Endothelial cell of umbilical vein (primary cell): ENCODE measurements around the gene SKA1. TPM values are rescaled to one million over a fixed set of nuclear protein-coding genes. Genes with fewer than 3 reads are reported as not detected.
"Not testable (repeated sequence)": the region's sequence is repeated elsewhere in the genome, so short reads cannot be mapped to it uniquely, and the experiment has no call there.

Experiments used
- BruUV-seq: library from RNA; stranded (reverse); fragments of 400-500 nt; replicated peaks from 2 replicates; lab custom pipeline; 2021; lab: Mats Ljungman, UMichigan
- CTCF ChIA-PET: fragments of 300-600, 350-600 bp; sonication (Branson Sonifier 250); formaldehyde crosslinking; loops from one replicate; lab custom pipeline; 2021; ENCODE audit warnings: antibody characterized with exemption, inconsistent platforms; lab: Charles Lee
- POLR2A ChIA-PET: fragments of 300-600, 350-600 bp; sonication (Branson Sonifier 250); formaldehyde crosslinking; loops from one replicate; lab custom pipeline; 2021; ENCODE audit warnings: antibody characterized with exemption, inconsistent platforms; lab: Charles Lee
- DNase-seq: peaks from one replicate; pipeline ENCODE4 v3.0.0-alpha.2; 2011; ENCODE audit warnings: low read depth, low spot score
- FAIRE-seq: peaks from 2 replicates; lab custom pipeline; 2011; peaks lifted over from hg19 to GRCh38; lab: Jason Lieb, UNC
- H2AFZ ChIP-seq: 2 replicates; pipeline ENCODE4 v1.6.0; 2012; ENCODE audit warnings: low read depth, low read length, control low read depth, inconsistent platforms
- H3K27ac ChIP-seq: 2 replicates; pipeline ENCODE4 v1.5.1; 2011; ENCODE audit warnings: low read depth, mild to moderate bottlenecking, control low read depth, low read length, moderate library complexity; ENCODE audit not compliant: insufficient read depth
- H3K27me3 ChIP-seq, 2 experiments: 2 replicates each; pipeline versions ENCODE4 v1.6.0 to v1.6.1; 2011; ENCODE audit warnings: low read length in 2 of 2, mixed read lengths in 1 of 2; ENCODE audit not compliant: control insufficient read depth in 2 of 2, insufficient read depth in 2 of 2
- H3K36me3 ChIP-seq, 2 experiments: 2 replicates in 1 of 2; 3 replicates in 1 of 2; pipeline ENCODE4 v1.5.1; 2011; ENCODE audit warnings: low read length in 2 of 2, mild to moderate bottlenecking in 1 of 2, moderate library complexity in 1 of 2; ENCODE audit not compliant: control insufficient read depth in 2 of 2, insufficient read depth in 2 of 2; ENCODE audit errors: extremely low read depth in 1 of 2
- H3K4me1 ChIP-seq: 3 replicates; pipeline ENCODE4 v1.5.1; 2011; ENCODE audit warnings: mild to moderate bottlenecking, low read length; ENCODE audit not compliant: control insufficient read depth, insufficient read depth; ENCODE audit errors: extremely low read depth
- H3K4me2 ChIP-seq: 2 replicates; pipeline ENCODE4 v1.6.1; 2011; ENCODE audit warnings: low read length, control low read depth, mixed read lengths; ENCODE audit not compliant: insufficient read depth
- H3K4me3 ChIP-seq, 3 experiments: fragments of 200-600 bp in 1 of 3; sonication (generic), shearing (Covaris generic) in 1 of 3; replicated peaks in 1 of 3; 2 replicates each; pipeline ENCODE4 v1.5.1; 2011 to 2016; ENCODE audit warnings: control low read depth in 3 of 3, low read length in 3 of 3, mild to moderate bottlenecking in 2 of 3, inconsistent platforms in 1 of 3, low read depth in 1 of 3, moderate library complexity in 1 of 3; ENCODE audit not compliant: insufficient read depth in 1 of 3
- H3K79me2 ChIP-seq: 2 replicates; pipeline ENCODE4 v1.6.0; 2012; ENCODE audit warnings: low read length, inconsistent platforms; ENCODE audit not compliant: control insufficient read depth, insufficient read depth
- H3K9ac ChIP-seq: replicated peaks from 2 replicates; pipeline ENCODE3; 2011; ENCODE audit warnings: low read length, control low read depth; ENCODE audit not compliant: insufficient read depth; ENCODE audit errors: extremely low read depth
- H3K9me1 ChIP-seq: replicated peaks from 3 replicates; pipeline ENCODE4 v1.6.0; 2011; ENCODE audit warnings: mild to moderate bottlenecking, low read length; ENCODE audit not compliant: control insufficient read depth, insufficient read depth; ENCODE audit errors: extremely low read depth
- H3K9me3 ChIP-seq: replicated peaks from 2 replicates; pipeline ENCODE4 v1.5.1; 2012; ENCODE audit warnings: low read length, inconsistent platforms; ENCODE audit not compliant: control insufficient read depth, insufficient read depth
- H4K20me1 ChIP-seq: replicated peaks from 2 replicates; pipeline ENCODE3; 2011; ENCODE audit warnings: mild to moderate bottlenecking, low read length; ENCODE audit not compliant: control insufficient read depth, insufficient read depth; ENCODE audit errors: extremely low read depth
- CTCF ChIP-seq, 2 donors: IDR thresholded peaks; 1 replicate in 1 of 2; 2 replicates in 1 of 2; pipeline ENCODE4 v1.5.1; 2011; ENCODE audit warnings: low read length in 2 of 2, mild to moderate bottlenecking in 2 of 2, moderate library complexity in 2 of 2, control low read depth in 1 of 2, inconsistent platforms in 1 of 2, low read depth in 1 of 2; ENCODE audit not compliant: insufficient read depth in 1 of 2; ENCODE audit errors: extremely low read depth in 1 of 2
- FOS ChIP-seq: IDR thresholded peaks from 2 replicates; pipeline ENCODE4 v1.6.1; 2011; ENCODE audit warnings: mild to moderate bottlenecking, low read length, moderate library complexity, borderline replicate concordance; ENCODE audit not compliant: insufficient read depth
- MAX ChIP-seq: IDR thresholded peaks from 2 replicates; pipeline ENCODE4 v1.6.1; 2011; ENCODE audit not compliant: insufficient read depth, insufficient read length
- MYC ChIP-seq: IDR thresholded peaks from one replicate; pipeline ENCODE4 v1.6.1; 2011; ENCODE audit warnings: mild to moderate bottlenecking, low read depth, low read length
- dilution Hi-C: fragments of 300-500 bp; cut with MboI; formaldehyde crosslinking; loops from one replicate; pipeline ENCODE4 v1.15.0; 2019; ENCODE audit warnings: low sequenced_read_pairs; ENCODE audit not compliant: extremely low pct_ligation_motif_present
- intact Hi-C: fragments of 100-400 bp; cut with micrococcal nuclease; formaldehyde crosslinking; loops from one replicate; pipeline ENCODE4 v1.10.0; 2022
- polyA plus RNA-seq, 4 experiments: library from polyadenylated mRNA; depleted of rRNA in 3 of 4; stranded (reverse) in 3 of 4; unstranded in 1 of 4; fragments of >200 nt; gene quantifications; 2 replicates each; pipeline versions ENCODE4 v1.2.1 to v1.2.3, GENCODE V29; 2011 to 2012; ENCODE audit warnings: missing spikeins in 1 of 4
- total RNA-seq: library from RNA; stranded (reverse); gene quantifications from 2 replicates; pipeline ENCODE4 v1.2.3, GENCODE V29; 2021

The SKA1 gene
- total and polyA plus RNA-seq, 2 donors (not counting 3 experiments of a cell fraction or from before 2014, with no cell fraction given) = 8.7 to 23.9 TPM

- intact Hi-C loops = loop anchor here (2.0 to 10.0 kb wide), 4 partner anchors 72 to 425 kb away; no protein-coding TSS in a partner anchor
- H3K36me3 ChIP-seq = no peaks in the 10 kb centered on the region
- POLR2A ChIA-PET = no interaction called here
- H3K9me1 ChIP-seq = no peaks in the 10 kb centered on the region
- TF ChIP-seq CTCF (IDR thresholded peaks at IDR 0.05; ENCODE audit: extremely low read depth in 1 of 2, insufficient read depth in 1 of 2, low read depth in 1 of 2, low read length in 2 of 2) (peak; percentile 28 to 29), MAX (no peak)
- no peak for FAIRE-seq
- no peaks in the 10 kb centered on the region for H3K9me3 ChIP-seq
- H3K4me2 ChIP-seq = no peak overlapping the region
- peaks cover 2 to 4% of the 10 kb centered on the region in 2 experiments for H3K27me3 ChIP-seq
- dilution Hi-C loops = no loop called here
- peak; percentile 29 for DNase-seq
- H3K4me3 ChIP-seq = no peak overlapping the region
- no peaks in the 10 kb centered on the region for H4K20me1 ChIP-seq
- CTCF ChIA-PET = interaction anchor here (0.9 to 2.6 kb wide), 22 partner anchors 9 to 571 kb away, joined by 3 to 35 read pairs (median 5); no protein-coding TSS in a partner anchor
- BruUV-seq = no TSS peak
- H3K27ac ChIP-seq = no peak overlapping the region
- no peaks in the 10 kb centered on the region for H3K79me2 ChIP-seq
- H3K9ac ChIP-seq = no peak overlapping the region
- no peaks in the 10 kb centered on the region for H3K4me1 ChIP-seq
- no peak overlapping the region for H2AFZ ChIP-seq
Measured at GRCh38 chr18:50429207-50429948, 54.5 kb downstream of the SKA1 start.

- Histone ChIP-seq H3K27me3 (peaks cover 2 to 4% of the 10 kb centered on the region in 2 experiments), H3K27ac (no peak overlapping the region), H3K9me1 (no peaks in the 10 kb centered on the region), H3K4me2 (no peak overlapping the region), H2AFZ (no peak overlapping the region), H3K36me3 (no peaks in the 10 kb centered on the region), H3K4me1 (no peaks in the 10 kb centered on the region), H4K20me1 (no peaks in the 10 kb centered on the region), H3K9ac (no peak overlapping the region), H3K9me3 (no peaks in the 10 kb centered on the region), H3K79me2 (no peaks in the 10 kb centered on the region), H3K4me3 (no peak overlapping the region)
- no peak for FAIRE-seq
- intact Hi-C loops (no loop called here), dilution Hi-C loops (no loop called here)
- CTCF ChIA-PET = interaction anchor here (1.9 kb wide), 1 partner anchor 76 kb away, joined by 7 read pairs; no protein-coding TSS in a partner anchor
- POLR2A ChIA-PET = no interaction called here
- TF ChIP-seq FOS (no peak), MYC (no peak)
- BruUV-seq = no TSS peak
- no peak for DNase-seq
Measured at GRCh38 chr18:50432915-50433314, 58.1 kb downstream of the SKA1 start.

GRCh38 chr18:50436742-50437141 lies 61.9 kb downstream of the SKA1 start:
- intact Hi-C loops, H3K4me2 ChIP-seq, FAIRE-seq, H3K9ac ChIP-seq, H4K20me1 ChIP-seq, H3K27ac ChIP-seq, H3K4me3 ChIP-seq, H3K9me1 ChIP-seq, DNase-seq, H3K4me1 ChIP-seq, CTCF ChIA-PET, dilution Hi-C loops, POLR2A ChIA-PET, H3K36me3 ChIP-seq, H3K27me3 ChIP-seq, BruUV-seq, H3K79me2 ChIP-seq, H2AFZ ChIP-seq, H3K9me3 ChIP-seq: not testable (repeated sequence)
